Activated naive CD8-positive, alpha-beta T cell treated with anti-CD3 and anti-CD28 coated beads for 36 hours (primary cell): Measurements from ENCODE around the gene KCNQ1. TPM values are rescaled to one million over a fixed set of nuclear protein-coding genes. Genes with fewer than 3 reads are reported as not detected.

Experiments used
- DNase-seq: peaks from one replicate; pipeline ENCODE4 v3.0.0; 2021
- H3K27ac Mint-ChIP-seq: one replicate; pipeline ENCODE4 v1.8.0; 2022; ENCODE audit warnings: mild to moderate bottlenecking, moderate library complexity, mixed read lengths
- H3K27me3 Mint-ChIP-seq: one replicate; pipeline ENCODE4 v1.8.0; 2022; ENCODE audit warnings: mild to moderate bottlenecking, mixed read lengths
- H3K36me3 Mint-ChIP-seq: one replicate; pipeline ENCODE4 v1.8.0; 2021; ENCODE audit warnings: mild to moderate bottlenecking, mixed read lengths
- H3K4me1 Mint-ChIP-seq: one replicate; pipeline ENCODE4 v1.8.0; 2021; ENCODE audit warnings: mixed read lengths
- H3K4me3 Mint-ChIP-seq: one replicate; pipeline ENCODE4 v1.8.0; 2022; ENCODE audit warnings: mild to moderate bottlenecking, moderate library complexity, mixed read lengths
- H3K9me3 Mint-ChIP-seq: one replicate; pipeline ENCODE4 v1.8.0; 2022; ENCODE audit warnings: mixed read lengths
- total RNA-seq, 2 experiments: library from RNA; stranded (reverse); gene quantifications; one replicate each; pipeline ENCODE4 v1.2.3, GENCODE V29; 2021

The KCNQ1 gene
- total RNA-seq, 2 experiments from 2014 or later: 6.7 to 9.6 TPM

- H3K4me1 Mint-ChIP-seq: peaks cover 2% of the 10 kb centered on the region
- H3K27me3 Mint-ChIP-seq: no peaks in the 10 kb centered on the region
- H3K9me3 Mint-ChIP-seq: no peaks in the 10 kb centered on the region
- no peak overlapping the region for H3K4me3 Mint-ChIP-seq
- H3K27ac Mint-ChIP-seq: no peak overlapping the region
- no peaks in the 10 kb centered on the region for H3K36me3 Mint-ChIP-seq
- DNase-seq: no peak
Measured at GRCh38 chr11:2796508-2797113, 351.8 kb downstream of the KCNQ1 start.

DNA sequence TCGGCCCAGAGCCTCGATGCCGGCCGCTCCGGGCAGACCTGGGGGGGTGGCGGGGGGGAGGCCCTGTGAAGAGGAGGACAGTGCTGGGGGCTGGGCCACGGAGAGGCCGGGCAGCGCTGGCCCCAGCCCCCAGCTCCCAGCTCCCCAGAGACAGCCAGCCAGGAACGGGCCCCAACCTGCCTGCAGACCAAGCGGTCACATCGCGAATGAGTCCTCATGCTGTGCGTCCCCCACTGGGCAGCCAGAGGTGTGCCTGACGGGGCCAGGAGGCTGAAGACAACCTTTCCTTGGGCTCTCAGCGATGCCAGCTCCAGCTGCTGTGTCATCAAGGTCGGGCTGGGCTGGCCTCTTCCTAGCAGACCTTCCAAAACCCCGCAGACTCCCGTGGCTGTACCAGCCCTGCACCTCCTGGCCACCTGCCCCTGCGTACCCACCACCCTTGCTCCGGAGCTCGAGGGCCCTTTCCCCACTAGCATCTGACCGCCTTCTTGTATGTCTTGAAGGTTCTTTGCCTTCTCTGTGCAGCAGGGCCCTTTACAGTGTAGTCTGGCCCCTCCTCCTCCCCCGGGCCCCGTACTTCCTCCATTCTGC is 352.4 kb downstream of the KCNQ1 start:
- Mint-ChIP-seq H3K27me3 (no peaks in the 10 kb centered on the region), H3K36me3 (no peaks in the 10 kb centered on the region), H3K9me3 (no peaks in the 10 kb centered on the region), H3K4me1 (peaks cover 2% of the 10 kb centered on the region), H3K4me3 (no peak overlapping the region), H3K27ac (no peak overlapping the region)
- no peak for DNase-seq

DNA sequence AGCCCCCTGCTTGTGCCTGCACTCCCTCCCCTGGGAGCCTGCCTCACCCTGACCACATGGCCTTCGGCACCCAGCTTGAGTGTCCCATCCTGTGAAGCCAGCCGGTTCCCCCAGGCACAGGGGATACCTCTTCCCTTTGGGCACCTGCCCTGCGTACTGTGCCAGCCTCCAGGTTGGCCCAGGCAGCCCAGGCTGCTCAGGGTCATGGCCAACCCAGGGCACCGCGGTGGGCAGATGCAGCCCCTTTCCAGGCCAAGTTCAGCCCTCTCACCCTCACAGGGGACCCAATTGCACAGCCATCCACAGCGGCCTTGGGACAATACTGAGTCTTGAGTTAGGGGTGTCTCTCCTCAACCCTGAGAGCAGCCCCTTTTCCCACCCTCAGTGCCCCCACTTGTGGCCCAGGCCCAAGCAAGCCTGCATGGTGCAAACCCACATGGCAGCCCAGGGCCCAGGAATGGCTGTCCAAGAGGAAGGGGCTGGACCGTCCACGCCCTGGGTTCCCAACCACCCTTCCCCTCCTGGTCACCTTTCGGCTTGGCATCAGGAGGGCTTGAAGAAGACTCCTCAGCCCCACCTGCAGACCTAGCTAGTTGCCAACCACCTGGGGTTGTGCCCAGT is 353.0 kb downstream of the KCNQ1 start:
- H3K27me3 Mint-ChIP-seq: no peaks in the 10 kb centered on the region

GRCh38 chr11:2798951-2799761 is 354.3 kb downstream of the KCNQ1 start:
- DNase-seq: no peak
- H3K36me3 Mint-ChIP-seq: no peaks in the 10 kb centered on the region
- H3K4me1 Mint-ChIP-seq: no peaks in the 10 kb centered on the region
- no peaks in the 10 kb centered on the region for H3K27me3 Mint-ChIP-seq
- no peak overlapping the region for H3K27ac Mint-ChIP-seq
- H3K4me3 Mint-ChIP-seq: no peak overlapping the region
- H3K9me3 Mint-ChIP-seq: no peaks in the 10 kb centered on the region

More for the DNA sequence above, 353.0 kb downstream of the KCNQ1 start:
- Mint-ChIP-seq H3K9me3 (no peaks in the 10 kb centered on the region), H3K4me1 (no peaks in the 10 kb centered on the region), H3K36me3 (no peaks in the 10 kb centered on the region), H3K27ac (no peak overlapping the region), H3K4me3 (no peak overlapping the region)
- no peak for DNase-seq

DNA sequence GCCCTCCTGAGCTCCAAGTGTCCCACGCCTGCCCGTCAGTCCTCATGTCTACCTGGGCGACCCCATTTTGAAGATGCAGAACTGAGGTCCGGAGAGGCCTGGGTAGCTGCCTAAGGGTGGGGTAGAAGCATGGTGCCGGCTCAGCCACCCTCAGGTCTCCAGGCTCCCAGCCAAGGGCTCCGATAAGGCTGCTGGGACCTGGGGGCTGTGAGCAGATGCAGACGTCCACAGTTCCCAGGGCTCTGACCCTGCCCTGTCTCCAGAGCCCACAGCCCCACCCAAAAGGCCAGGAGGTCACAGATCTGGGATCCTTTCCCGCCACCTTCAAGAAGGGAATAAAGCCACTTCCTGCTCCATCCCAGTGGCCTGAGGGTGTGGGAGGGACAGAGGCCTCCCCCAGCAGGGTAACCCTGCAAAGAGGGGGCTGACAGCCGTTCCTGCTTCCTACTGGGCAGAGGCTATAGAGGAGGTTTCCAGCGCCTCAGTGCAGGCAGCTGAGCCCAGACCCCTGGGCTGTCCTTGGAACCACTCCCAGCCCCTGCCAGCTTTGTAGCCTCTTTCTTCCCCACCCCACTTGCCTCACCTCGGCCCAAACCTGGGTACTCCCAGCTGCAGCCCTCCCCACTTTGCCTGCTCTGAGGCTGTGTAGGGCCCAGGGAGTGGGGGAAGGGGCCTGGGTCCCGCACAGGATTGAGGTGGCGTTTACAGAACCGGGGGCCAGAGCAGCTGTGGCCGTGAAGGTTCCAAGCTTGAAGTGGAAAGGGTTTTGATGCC is 355.3 kb downstream of the KCNQ1 start:
- H3K4me3 Mint-ChIP-seq: no peak overlapping the region
- H3K36me3 Mint-ChIP-seq: no peaks in the 10 kb centered on the region
- H3K9me3 Mint-ChIP-seq: no peaks in the 10 kb centered on the region
- H3K27me3 Mint-ChIP-seq: no peaks in the 10 kb centered on the region
- H3K4me1 Mint-ChIP-seq: no peaks in the 10 kb centered on the region
- no peak for DNase-seq
- no peak overlapping the region for H3K27ac Mint-ChIP-seq

DNA sequence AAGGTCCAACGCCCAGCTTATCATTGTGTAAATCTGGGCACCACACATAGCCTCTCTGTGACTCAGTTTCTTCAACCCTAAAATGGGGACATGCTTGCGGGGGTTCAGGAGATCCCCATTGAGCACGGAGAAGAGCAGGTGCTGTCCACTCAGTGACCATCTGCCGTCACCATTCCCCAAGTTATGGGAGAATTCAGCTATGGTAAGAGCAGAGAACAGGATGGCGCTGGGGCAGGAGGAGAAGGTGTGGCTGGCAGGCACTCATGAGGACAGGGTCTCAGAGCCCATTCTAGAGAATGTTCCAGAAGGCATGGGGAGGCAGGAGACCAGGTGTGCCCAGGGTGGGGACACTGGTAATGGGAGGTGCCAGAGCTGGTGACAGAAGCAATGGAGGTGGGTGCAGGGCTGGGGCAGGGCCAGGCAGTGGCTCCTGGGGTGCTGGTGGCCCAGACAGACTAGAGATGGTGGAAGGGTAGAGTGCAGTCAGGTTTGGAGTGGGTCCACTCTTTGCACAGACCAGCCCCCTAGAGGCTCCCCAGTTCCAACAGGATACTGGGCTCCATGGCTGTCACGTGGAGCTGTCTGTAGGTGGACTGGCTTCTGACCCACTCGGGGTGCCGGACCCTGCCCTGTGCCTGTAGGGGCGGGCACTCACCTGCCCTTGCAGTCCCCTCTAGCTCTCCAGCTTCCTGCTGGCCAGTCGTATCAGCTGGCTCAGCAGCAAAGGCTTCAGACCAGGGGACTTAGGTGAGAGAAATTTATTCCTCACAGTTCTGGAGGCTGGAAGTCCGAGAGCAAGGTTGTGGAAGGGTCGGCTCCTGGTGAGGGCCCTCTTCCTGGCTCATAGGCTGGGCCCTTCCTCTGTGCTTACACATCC is 356.1 kb downstream of the KCNQ1 start:
- no peak overlapping the region for H3K27ac Mint-ChIP-seq
- DNase-seq: no peak
- H3K4me3 Mint-ChIP-seq: no peak overlapping the region
- H3K9me3 Mint-ChIP-seq: no peaks in the 10 kb centered on the region
- H3K36me3 Mint-ChIP-seq: no peaks in the 10 kb centered on the region
- H3K4me1 Mint-ChIP-seq: no peaks in the 10 kb centered on the region
- no peaks in the 10 kb centered on the region for H3K27me3 Mint-ChIP-seq

- no peak for DNase-seq
- H3K9me3 Mint-ChIP-seq: no peaks in the 10 kb centered on the region
- no peak overlapping the region for H3K4me3 Mint-ChIP-seq
Measured at GRCh38 chr11:2801711-2802388, 357.0 kb downstream of the KCNQ1 start.

DNA sequence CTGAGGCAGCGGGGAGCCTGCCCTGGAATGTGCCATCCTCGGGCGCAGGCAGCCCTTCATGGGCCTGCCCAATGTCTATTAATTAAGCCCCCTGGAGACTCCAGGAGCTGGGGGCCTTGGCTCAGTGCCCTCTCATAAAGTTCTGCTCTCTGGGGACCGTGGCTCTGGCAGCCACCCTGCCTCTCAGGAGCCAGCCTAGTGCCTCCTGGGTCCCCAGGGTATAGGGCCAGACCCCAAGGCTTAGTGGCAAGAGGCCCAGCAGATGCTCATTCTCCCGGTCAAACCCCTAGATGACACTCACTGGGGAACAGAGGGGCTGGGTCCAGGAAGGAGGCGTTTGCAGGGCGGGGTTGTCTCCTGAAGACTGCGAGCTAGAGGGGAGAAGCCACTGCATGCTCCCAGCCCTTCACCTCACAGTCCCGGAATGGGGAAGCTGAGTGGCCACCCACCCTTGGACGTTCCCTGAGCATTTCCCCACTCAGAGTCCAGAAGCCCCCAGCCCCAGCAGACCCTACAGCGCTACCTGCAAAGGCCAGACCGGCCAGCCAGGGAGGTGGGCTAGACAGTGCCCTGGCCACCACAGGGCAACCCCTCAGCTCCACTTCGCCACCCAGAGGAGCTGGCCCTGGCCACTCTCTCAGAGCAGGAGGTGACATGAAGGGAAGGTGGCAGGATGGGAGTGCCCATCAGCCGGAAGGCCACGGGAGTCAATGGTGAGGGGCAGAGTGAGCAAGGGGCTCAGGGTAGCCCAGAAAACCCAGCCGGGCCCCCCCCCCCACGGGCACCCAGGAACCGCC is 357.8 kb downstream of the KCNQ1 start:
- no peak for DNase-seq
- Mint-ChIP-seq H3K27ac (no peak overlapping the region), H3K27me3 (no peaks in the 10 kb centered on the region), H3K4me1 (no peaks in the 10 kb centered on the region), H3K9me3 (no peaks in the 10 kb centered on the region), H3K4me3 (no peak overlapping the region), H3K36me3 (no peaks in the 10 kb centered on the region)

More at GRCh38 chr11:2801711-2802388, 357.0 kb downstream of the KCNQ1 start:
- Mint-ChIP-seq H3K27me3 (no peaks in the 10 kb centered on the region), H3K4me1 (no peaks in the 10 kb centered on the region), H3K36me3 (no peaks in the 10 kb centered on the region), H3K27ac (no peak overlapping the region)

DNA sequence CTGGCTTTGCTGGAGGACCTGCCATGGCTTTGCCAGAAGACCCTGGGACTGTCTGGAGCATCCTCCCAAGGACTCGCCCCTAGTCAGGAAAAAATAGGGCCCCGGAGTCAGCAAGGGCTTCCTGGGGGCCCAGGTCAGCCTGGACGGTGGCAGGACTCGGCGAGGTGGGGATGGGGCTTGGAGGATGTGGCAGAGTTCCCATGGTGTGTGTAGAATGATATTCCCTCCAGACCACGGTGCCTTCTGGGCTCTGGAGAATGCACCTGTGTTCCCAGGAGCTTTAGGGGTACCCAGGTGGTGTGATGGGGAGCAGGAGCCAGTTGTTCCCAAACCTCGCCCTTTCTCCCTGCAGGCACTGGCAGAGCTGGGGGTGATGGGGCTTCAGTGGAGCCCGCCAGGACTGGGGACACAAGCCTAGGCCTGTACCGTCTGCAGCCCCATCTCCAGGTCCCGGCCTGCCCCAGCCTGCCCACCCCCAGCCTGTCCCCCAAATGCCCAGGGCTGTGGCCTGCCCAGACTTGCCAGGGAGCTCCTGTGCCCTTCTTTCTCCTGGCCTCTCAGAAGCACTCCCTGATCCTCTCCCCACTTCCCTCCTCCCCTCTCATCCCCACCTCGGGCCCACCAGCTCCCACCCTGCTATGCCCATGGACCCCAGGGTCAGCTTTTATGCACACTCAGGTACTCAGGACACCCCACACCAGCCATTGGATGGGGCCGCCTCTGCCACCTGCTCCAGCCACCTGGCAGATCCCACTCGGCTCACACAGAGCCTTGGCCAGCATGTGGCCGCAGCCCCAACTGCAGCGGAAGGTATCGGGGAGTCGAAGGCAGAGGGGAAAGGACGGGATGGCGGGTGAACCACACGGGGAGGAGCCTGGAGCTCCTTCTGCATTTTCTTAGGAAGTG is 358.6 kb downstream of the KCNQ1 start:
- Mint-ChIP-seq H3K27me3 (no peaks in the 10 kb centered on the region), H3K4me1 (peaks cover 2% of the 10 kb centered on the region), H3K4me3 (no peak overlapping the region), H3K27ac (no peak overlapping the region), H3K9me3 (no peaks in the 10 kb centered on the region), H3K36me3 (no peaks in the 10 kb centered on the region)
- no peak for DNase-seq

GRCh38 chr11:2804189-2804588 is 359.4 kb downstream of the KCNQ1 start:
- Mint-ChIP-seq H3K4me3 (no peak overlapping the region), H3K27me3 (no peaks in the 10 kb centered on the region), H3K4me1 (peaks cover 5% of the 10 kb centered on the region), H3K9me3 (no peaks in the 10 kb centered on the region), H3K27ac (no peak overlapping the region), H3K36me3 (no peaks in the 10 kb centered on the region)
- DNase-seq: no peak

GRCh38 chr11:2804701-2805387 is 360.0 kb downstream of the KCNQ1 start:
- Mint-ChIP-seq H3K9me3 (no peaks in the 10 kb centered on the region), H3K4me3 (no peak overlapping the region), H3K36me3 (no peaks in the 10 kb centered on the region), H3K27me3 (no peaks in the 10 kb centered on the region), H3K27ac (no peak overlapping the region), H3K4me1 (peaks cover 8% of the 10 kb centered on the region)
- DNase-seq: no peak
